GM19238 (cell line): ENCODE data around the gene BCKDHA.
A peak's percentile ranks its signal among the peaks of the same experiment; 100 is the strongest.
"Not testable (repeated sequence)": the region's sequence is repeated elsewhere in the genome, so short reads cannot be mapped to it uniquely, and the experiment has no call there.

Source experiments
- DNase-seq: peaks from one replicate; pipeline ENCODE4 v3.0.0; 2011; ENCODE audit warnings: low spot score; ENCODE audit not compliant: insufficient read length

Gene BCKDHA

DNA sequence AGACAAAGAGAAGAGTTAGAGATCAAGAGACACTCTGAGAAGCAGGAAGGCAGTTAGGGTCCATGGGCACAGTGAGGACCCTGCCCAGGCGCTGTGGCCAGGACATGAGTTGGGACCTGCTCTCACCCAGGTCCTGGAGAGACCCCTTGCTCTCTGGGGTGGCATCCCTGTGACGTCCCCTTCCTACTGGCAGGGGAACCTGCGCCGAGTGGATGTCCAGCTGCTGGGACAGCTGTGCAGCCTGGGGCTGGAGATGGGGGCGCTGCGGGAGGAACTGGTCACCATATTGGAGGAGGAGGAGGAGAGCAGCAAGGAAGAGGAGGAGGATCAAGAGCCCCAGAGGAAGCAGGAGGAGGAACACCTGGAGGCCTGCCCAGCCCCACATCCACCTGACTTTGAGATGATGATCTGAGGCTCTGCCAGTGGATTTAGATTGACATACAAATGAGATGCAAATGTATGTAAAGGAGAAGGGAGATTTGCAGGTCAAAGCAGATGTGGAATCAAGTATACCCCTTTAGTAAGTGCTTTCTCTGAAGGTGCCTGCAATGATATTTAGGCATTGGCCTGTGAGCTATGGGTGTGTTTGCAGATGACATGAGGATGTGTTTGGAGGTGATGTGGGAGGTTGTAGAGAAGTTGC lies 46.3 kb downstream of the BCKDHA start:
- no peak for DNase-seq

GRCh38 chr19:41445575-41445974 lies 48.0 kb downstream of the BCKDHA start:
- DNase-seq: no peak

DNA sequence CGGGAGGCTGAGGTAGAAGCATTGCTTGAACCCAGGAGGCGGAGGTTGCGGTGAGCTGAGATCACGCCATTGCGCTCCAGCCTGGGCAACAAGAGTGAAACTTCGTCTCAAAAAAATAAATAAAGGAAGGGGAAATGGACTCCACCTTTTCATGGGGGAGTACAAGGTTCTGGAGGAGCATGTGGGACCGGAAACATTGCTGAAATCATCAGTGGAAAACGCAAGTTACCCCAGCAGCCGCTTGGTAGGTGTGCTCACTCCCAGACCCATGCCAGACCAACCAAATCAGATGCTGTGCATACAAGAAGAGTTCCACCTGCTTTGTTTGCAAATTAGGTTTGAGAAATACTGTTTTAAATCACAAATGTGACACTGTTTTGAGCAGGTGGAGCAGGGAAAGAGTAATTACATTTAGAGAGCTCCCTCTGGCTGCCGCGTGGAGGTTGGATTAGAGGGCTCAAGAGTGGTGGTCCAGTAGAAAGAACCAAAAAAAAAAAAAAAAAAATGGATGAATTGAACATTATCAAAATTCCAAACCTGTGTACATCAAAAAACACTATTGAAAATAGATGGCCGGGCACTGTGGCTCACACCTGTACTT lies 50.2 kb downstream of the BCKDHA start:
- no peak for DNase-seq

- peak; percentile 79 for DNase-seq
Observed at GRCh38 chr19:41449079-41449864, 51.7 kb downstream of the BCKDHA start.

DNA sequence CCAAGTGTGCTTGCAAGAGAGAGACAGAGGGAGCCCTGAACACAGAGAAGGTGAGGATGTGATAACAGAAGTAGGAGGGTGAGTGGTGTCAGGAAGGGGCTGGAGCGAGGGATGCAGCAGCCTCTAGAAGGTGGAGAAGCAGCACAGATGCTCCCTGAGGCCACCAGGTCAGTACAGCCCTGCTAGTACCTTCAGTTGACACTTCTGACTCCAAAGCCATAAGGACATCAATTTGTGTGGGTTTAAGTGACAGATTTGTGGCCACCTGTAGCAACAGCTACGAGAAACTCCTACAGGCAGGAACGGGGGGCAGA lies 52.2 kb downstream of the BCKDHA start:
- DNase-seq: no peak

DNA sequence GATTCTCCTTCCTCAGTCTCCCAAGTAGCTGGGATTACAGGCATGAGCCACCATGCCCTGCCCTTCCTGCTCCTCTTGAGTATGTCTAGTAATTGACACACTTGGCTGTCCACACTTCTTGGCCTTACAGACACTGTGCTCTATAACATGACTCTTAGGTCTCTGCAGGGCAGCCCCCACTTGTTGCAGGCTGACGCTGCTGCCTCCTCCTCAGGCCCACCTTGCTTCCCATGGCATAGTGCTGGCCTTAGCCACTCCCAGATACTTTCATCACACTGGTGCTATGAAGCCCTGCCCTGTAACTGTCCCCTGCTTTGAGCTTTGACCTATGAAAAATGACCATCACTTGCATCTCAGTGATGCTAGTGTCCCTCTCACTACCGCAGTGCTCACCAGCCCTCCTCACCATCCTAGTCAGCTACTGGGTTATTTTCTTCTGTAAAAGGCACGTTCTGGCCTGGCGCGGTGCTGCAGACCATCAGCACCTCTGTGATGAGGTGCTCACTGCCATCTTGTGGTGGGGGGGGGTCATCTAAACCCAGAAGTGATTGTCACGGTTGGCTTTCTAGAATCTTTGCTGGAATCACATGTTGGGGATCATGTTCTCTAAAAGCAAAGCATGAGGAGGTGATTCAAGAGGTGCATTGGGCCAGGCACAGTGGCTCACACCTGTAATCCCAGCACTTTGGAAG lies 55.1 kb downstream of the BCKDHA start:
- DNase-seq: no peak

GRCh38 chr19:41455936-41456335 lies 58.3 kb downstream of the BCKDHA start:
- DNase-seq: no peak

DNA sequence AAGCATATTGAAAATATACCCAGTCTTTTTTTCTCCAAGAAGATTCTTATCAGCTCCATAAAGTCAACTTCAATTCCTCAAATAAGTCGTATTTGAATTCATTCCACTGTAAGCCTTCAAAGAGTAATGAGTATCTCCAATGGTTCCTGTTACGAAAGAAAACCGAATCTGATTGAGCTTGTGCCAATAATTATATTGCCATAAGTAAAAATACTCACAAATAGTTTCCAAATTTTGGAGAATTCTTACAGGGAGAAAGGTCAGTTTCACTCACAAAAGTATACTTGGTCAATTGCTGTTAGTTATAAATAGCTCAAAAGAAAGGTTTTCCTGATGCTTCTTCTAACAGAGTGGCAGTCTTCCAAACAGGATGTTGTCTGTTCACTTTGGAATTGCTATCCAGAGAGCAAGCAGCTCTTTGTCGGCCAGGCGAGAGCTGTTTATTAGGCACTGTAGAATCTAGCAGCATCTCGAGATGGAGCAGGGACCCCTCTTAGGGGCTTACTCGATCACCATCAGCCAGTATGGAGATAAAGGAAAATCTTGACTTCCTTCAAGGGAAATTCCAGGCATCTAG lies 58.8 kb downstream of the BCKDHA start:
- DNase-seq: no peak

- DNase-seq: peak; percentile 41
Observed at GRCh38 chr19:41457241-41457640, 59.6 kb downstream of the BCKDHA start.

DNA sequence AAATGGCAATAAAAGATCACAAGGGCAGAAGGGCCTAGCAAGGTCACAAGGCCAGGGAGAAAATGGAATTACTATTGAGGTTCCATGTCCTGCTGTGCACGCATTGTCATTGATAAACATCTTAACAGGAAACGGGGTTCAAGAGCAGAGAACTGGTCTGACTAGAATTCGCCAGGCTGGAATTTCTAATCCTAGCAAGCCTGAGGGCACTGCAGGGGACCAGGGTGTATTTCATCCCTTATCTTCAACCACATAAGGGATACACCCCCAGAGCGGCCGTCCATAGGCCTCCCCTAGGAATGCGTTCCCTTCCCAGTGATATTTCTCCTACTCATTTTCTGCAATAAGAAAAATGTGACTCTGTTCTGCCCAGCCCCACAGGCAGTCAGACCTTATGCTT lies 64.9 kb downstream of the BCKDHA start:
- no peak for DNase-seq

DNA sequence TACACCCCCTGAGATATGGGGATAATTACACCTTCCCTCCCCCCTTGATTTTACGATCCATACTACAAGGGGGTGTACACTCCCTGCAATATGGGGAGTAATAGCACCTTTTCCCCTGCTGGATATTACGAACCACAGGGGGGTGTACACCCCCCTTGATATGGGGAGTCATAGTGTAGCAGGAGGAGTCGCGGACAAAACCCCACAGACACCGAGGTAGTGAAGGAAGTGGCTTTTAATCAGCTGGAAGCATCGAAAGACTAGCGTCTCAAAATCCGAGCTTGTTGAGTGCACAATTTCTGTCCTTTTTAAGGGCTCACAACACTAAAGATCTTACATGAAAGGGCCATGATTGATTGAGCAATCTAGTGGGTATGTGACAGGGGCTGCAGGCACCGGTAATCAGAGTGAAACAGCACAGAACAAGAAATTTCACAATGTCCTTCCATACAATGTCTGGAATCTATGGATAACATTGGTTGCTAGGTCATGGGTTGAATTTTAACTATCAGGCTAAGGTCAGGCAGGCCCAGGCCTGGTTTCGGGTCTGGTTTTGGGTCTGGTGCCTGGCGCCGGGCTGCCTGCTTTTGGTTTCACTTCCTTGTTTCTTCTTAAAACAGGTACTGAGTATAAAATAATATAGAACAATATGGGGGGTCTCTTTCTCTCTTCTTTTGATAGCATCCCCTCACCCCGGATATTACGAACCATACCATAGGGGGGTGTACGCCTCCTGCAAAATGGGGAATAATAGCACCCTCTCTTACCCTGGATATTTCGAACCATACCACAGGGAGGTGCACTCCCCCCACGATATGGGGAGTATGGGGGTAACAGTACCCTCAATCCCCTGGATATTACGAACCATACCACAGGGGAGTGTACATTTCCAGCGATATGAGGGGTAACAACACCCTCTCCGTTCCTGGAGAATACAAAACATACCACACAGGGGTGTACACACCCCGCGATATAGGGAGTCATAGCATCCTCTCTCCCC lies 65.9 kb downstream of the BCKDHA start:
- not testable (repeated sequence) for DNase-seq
